Activated T-cell treated with anti-CD3 and anti-CD28 coated beads, Interleukin-2, amount 50 U/mL, for 48 hours (primary cell): ENCODE data around the gene MAP2K2.

ENCODE experiments used
- DNase-seq, 2 experiments: peaks; one replicate each; pipeline ENCODE4 v3.0.0-alpha.2; 2020

Gene MAP2K2

GRCh38 chr19:4059891-4060620 is 63.9 kb downstream of the MAP2K2 start:
- DNase-seq = peak; percentile 71 to 76

GRCh38 chr19:4059453-4059871 is 64.5 kb downstream of the MAP2K2 start:
- no peak for DNase-seq

- no peak for DNase-seq
Observed at GRCh38 chr19:4058693-4059452, 65.0 kb downstream of the MAP2K2 start.

GRCh38 chr19:4057931-4058692 is 65.8 kb downstream of the MAP2K2 start:
- peak; percentile 78 to 82 for DNase-seq

GRCh38 chr19:4055209-4055552 is 68.7 kb downstream of the MAP2K2 start:
- DNase-seq = no peak

- DNase-seq = no peak
Observed at GRCh38 chr19:4054441-4055208, 69.3 kb downstream of the MAP2K2 start.

GRCh38 chr19:4053423-4054324 is 70.2 kb downstream of the MAP2K2 start:
- DNase-seq = no peak

- DNase-seq = no peak
Observed at GRCh38 chr19:4052993-4053422, 70.9 kb downstream of the MAP2K2 start.

GRCh38 chr19:4052114-4052992 is 71.6 kb downstream of the MAP2K2 start:
- no peak for DNase-seq

GRCh38 chr19:4051175-4052101 is 72.5 kb downstream of the MAP2K2 start:
- peak; percentile 59 to 74 for DNase-seq

- DNase-seq = no peak
Observed at GRCh38 chr19:4049432-4049831, 74.5 kb downstream of the MAP2K2 start.

- no peak for DNase-seq
Observed at GRCh38 chr19:4046946-4047683, 76.8 kb downstream of the MAP2K2 start.

- DNase-seq = no peak
Observed at GRCh38 chr19:4046362-4046691, 77.6 kb downstream of the MAP2K2 start.

- no peak for DNase-seq
Observed at GRCh38 chr19:4045597-4046361, 78.1 kb downstream of the MAP2K2 start.

GRCh38 chr19:4044990-4045465 is 78.9 kb downstream of the MAP2K2 start:
- no peak for DNase-seq

GRCh38 chr19:4043966-4044715 is 79.8 kb downstream of the MAP2K2 start:
- DNase-seq = no peak

- DNase-seq = no peak
Observed at GRCh38 chr19:4043401-4043800, 80.5 kb downstream of the MAP2K2 start.
